ENCODE data around the gene MYOZ1.
A peak's percentile ranks its signal among the peaks of the same experiment; 100 is the strongest.
"Not testable (repeated sequence)": the region's sequence is repeated elsewhere in the genome, so short reads cannot be mapped to it uniquely, and the experiment has no call there.

The MYOZ1 gene

DNA sequence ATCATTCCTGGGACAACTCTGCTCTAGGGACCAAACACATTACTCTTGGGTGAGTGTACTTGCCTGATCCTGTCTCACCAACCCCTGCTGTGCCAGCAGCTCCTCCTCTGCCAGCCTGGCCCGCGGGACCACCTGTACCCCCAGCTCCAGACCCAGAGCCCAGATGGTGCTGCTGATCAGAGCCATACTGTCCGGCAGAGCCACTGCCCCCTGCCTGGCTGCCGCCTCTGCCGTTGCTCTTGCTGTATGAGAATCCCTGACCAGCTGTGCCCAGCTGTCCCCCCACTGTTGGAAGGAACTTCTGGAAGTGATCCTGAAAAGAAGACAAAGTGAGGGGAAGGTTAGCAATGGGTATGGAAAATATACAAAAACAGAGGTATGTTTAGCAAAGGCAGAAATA, 6.9 kb downstream of the MYOZ1 start:
- no peak for DNase-seq
- TF ChIP-seq POLR2A (IDR thresholded peaks at IDR 0.05; ENCODE audit: low read length), result no peak
- no peak for TF ChIP-seq GATA1 (IDR thresholded peaks at IDR 0.05; ENCODE audit: low read depth, low read length)

DNA sequence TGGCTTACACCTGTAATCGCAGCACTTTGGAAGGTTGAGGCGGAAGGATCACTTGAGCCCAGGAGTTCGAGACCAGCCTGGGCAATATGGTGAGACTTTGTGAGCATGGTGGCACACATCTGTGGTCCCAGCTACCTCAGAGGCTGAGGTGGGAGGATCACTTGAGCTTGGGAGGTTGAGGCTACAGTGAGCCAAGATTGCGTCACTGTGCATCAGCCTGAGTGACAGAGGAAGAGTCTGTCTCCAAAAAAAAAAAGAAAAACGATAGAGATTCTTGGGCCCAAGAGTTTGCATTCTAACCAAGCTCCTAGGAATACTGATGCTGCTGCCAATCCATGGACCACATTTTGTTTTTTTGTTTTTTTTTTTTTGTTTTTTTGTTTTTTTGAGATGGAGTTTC, 12.1 kb downstream of the MYOZ1 start:
- TF ChIP-seq GATA1 (IDR thresholded peaks at IDR 0.05; ENCODE audit: low read depth, low read length) (no peak), POLR2A (IDR thresholded peaks at IDR 0.05; ENCODE audit: low read length) (no peak)

DNA sequence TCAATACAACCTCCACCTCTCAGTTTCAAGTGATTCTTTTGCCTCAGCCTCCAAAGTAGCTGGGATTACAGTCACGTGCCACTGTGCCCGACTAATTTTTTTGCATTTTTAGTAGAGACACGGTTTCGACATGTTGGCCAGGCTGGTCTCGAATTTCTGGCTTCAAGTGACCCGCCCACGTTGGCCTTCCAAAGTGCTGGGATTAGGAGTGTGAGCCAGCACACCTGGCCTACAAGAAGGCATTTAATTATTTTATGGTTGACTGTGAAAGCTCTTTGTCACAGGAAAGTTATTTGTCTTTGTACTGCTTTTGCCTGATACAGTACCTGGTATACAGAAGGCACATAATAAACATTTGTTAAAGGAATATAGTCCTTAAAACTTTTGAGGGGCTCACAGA, 12.9 kb downstream of the MYOZ1 start:
- no peak for TF ChIP-seq GATA1 (IDR thresholded peaks at IDR 0.05; ENCODE audit: low read depth, low read length)
- TF ChIP-seq POLR2A (IDR thresholded peaks at IDR 0.05; ENCODE audit: low read length), result no peak
- no peak for DNase-seq

More for the DNA sequence above, 12.1 kb downstream of the MYOZ1 start:
- no peak for DNase-seq

DNA sequence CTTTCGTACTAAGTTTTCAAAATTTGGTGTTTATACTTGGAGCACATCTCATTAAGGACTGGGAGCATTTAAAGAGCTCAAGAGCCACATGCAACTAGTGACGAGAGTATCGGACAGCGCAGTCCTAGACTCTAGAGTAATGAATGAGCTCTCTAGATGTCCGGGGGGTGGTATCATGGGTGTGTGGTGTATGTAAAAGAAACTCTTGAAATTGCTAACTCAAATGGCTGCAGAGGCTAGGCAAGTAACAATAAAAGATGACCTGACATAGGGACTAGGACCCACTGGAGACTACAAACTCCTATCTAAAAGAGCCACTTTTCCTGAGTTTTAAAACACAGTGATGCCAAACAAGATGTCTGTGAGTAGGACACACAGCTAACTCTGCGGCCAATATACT, 14.0 kb downstream of the MYOZ1 start:
- DNase-seq, result no peak
- TF ChIP-seq GATA1 (IDR thresholded peaks at IDR 0.05; ENCODE audit: low read depth, low read length) (no peak), POLR2A (IDR thresholded peaks at IDR 0.05; ENCODE audit: low read length) (no peak)

DNA sequence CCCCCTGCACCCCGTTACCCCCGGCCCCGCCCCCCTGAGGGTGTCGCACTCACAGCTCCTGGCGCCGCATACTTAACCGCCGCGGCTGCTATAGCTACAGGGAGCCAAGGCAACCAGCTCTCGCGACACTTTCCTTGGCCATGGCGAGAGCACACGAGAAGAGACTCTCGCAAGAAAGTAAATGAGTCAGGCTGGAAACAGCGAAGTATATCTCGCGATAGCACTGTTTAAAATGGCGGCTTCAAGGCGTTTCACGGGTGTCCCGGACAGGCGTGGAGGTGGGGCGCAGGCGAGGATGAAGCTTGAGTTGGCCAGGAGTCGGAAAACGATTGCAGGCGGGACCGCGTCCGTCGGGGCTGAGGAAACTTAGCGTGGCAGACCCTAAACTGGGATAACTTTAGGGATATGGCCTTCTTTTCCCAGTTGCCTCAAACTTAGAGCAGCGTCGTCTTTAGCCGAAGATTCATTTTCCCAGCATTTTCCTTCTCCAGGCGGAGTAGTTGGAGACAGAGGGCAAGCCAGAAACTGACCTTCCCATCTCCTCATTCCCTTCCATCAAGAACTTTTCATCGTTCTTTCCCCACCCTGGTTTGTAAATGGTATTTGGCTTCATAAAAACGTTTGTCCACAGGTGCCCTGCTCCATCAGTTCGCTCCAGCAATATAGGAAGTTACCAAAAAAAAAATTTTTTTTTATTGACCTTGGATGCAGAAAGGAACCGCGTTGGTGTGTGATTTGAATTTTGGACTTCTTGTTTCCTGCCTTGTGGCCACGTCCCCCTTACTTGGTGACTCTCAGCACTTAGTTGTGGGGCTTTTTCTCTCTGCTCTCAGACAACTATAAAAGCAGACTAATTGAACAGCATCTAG, 15.2 kb downstream of the MYOZ1 start:
- no peak for TF ChIP-seq GATA1 (IDR thresholded peaks at IDR 0.05; ENCODE audit: low read depth, low read length)
- peak; percentile 92 for TF ChIP-seq POLR2A (IDR thresholded peaks at IDR 0.05; ENCODE audit: low read length)
- DNase-seq, result peak; percentile 98

DNA sequence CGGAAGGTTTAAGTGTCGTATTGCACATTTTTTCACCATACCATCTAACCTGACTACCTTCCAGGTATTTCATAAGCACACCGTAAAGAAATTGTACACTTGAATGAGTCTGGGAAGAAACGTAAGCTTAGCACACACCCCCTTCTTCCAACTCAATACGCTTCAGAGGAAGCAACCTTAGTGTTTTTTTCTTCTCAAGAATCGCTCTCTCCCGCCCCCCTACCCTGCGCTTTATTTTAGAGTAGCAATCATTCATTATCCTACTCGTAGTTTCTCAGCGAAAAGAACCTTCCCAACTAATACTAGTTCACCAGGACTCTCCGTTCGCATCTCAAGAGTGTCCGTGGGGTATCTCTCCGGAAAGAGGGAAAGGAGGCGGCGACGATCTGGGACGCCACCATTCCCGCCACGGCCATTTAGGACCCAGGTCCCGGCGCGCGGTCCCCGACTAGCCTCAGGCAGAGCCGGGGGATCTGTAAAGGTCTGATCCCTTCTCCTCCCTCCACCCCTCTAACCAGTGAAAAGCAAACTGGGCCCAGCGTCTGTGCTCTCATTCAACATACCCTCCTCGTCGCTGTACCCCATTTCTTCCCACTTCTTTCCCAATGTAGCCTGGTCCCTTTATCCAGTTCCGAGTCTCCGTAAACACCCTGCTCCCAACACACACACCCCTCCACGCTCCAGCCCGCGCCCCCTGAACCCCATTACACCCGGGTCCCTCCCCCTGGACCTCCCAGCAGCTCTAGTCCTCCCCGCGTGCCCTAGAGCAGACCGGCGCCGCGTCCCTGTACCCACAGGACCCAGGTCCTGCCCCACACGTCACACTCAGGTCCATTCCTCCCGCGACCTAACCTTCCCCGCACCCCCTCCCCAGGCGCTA, 16.0 kb downstream of the MYOZ1 start:
- DNase-seq, result peak; percentile 66 to 69
- TF ChIP-seq POLR2A (IDR thresholded peaks at IDR 0.05; ENCODE audit: low read length), result no peak
- TF ChIP-seq GATA1 (IDR thresholded peaks at IDR 0.05; ENCODE audit: low read depth, low read length), result no peak

DNA sequence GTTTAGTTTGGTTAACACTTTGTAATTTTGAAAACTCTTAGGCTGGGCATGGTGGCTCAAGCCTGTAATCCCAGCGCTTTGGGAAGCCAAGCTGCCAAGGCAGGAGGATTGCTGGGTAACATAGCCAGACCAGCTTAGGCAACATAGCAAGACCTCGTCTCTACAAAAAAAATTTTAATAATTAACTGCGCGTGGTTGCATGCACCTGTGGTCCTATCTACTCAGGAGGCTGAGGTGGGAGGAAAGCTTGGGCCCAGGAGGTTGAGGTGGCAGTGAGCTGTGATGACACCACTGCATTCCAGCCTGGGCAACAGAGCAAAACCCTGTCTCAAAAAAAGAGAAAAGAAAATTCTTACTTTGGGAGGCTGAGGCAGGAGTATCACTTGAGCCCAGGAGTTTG, 18.2 kb downstream of the MYOZ1 start:
- TF ChIP-seq GATA1 (IDR thresholded peaks at IDR 0.05; ENCODE audit: low read depth, low read length) (no peak), POLR2A (IDR thresholded peaks at IDR 0.05; ENCODE audit: low read length) (no peak)
- no peak for DNase-seq

DNA sequence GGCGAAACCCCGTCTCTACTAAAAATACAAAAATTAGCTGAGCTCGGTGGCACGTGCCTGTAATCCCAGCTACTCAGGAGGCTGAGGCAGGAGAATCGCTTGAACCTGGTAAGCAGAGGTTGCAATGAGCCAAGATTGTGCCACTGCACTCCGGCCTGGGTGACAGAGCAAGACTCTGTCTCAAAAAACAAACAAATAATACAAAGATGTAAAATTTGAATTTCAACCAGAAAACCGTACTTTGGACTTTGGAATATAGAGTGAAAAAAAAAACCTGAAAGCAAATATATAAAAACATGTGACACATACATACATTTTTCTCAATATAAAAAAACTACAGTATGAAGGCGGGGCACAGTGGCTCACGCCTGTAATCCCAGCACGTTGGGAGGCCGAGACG, 20.3 kb downstream of the MYOZ1 start:
- DNase-seq, result not testable (repeated sequence)

DNA sequence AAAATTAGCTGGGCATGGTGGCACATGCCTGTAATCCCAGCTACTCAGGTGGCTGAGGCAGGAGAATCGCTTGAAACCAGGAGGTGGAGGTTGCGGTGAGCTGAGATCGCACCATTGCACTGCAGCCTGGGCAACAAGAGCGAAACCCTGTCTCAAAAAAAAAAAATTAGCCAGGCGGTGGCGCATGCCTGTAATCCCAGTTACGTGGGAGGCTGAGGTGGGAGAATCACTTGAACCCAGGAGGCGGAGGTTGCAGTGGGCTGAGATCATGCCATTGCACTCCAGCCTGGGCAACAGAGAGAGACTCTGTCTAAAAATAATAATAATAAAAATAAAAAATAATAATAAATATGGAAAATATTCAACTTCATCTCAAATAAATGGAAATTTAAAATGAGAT, 24.1 kb downstream of the MYOZ1 start:
- DNase-seq, result not testable (repeated sequence)

DNA sequence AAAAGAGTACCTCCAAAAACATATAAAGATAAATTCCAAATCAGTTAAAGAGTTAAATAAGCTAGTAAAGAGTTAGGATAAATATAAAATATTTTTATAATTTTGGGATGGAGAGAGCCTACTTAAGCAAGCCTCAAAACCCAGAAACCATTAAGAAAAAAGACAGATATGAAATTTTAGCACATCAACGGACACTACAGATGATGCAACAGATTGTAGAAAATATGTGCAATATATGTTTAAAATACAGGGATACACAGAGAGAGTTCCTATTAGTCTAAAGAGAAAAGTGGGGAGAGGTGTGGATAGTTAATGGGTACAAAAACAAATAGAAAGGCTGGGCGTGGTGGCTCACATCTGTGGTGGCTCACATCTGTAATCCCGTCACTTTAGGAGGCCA, 26.6 kb downstream of the MYOZ1 start:
- DNase-seq, result no peak
- no peak for TF ChIP-seq POLR2A (IDR thresholded peaks at IDR 0.05; ENCODE audit: low read length)
- TF ChIP-seq GATA1 (IDR thresholded peaks at IDR 0.05; ENCODE audit: low read depth, low read length), result no peak

DNA sequence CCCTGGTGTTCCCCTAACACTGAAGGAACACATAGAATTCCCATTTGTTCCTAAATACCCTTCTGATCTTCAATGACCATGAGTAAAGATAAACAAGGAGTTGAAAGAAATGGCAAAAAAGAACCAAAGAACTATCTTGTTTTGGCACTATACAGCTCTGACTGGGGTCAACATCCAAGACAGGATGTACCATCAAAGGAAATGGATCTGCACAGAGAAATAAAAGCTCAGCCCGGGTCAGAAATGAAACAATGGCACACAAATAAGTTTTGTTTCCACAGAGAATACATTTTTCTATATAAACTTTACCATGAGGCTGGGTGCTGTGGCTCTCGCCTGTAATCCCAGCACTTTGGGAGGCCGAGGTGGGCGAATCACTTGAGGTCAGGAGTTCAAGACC, 32.2 kb downstream of the MYOZ1 start:
- no peak for DNase-seq
- TF ChIP-seq GATA1 (IDR thresholded peaks at IDR 0.05; ENCODE audit: low read depth, low read length) (no peak), POLR2A (IDR thresholded peaks at IDR 0.05; ENCODE audit: low read length) (no peak)

DNA sequence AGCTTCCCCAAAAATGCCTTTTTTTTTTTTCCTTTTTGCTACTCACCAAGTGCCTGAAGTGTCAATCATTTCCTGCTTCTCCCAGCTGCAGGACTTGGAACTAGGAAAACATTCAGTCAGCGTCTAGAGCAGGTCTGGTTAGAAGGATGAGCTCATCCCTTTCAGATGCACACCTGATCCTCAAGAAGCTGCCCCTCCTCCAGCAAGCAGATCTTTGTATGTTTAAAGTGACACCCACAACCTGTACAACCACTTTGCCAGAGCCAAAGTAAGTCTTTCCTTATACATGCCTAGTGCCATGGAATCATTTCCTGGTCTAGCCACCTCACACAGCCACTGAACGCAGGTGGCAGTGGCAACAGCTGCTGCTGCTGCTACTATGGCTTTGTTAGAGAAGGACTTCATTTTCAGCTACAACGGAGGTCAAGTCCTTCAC, 39.8 kb downstream of the MYOZ1 start:
- DNase-seq, result no peak
- no peak for TF ChIP-seq POLR2A (IDR thresholded peaks at IDR 0.05; ENCODE audit: low read length)
- TF ChIP-seq GATA1 (IDR thresholded peaks at IDR 0.05; ENCODE audit: low read depth, low read length), result no peak

DNA sequence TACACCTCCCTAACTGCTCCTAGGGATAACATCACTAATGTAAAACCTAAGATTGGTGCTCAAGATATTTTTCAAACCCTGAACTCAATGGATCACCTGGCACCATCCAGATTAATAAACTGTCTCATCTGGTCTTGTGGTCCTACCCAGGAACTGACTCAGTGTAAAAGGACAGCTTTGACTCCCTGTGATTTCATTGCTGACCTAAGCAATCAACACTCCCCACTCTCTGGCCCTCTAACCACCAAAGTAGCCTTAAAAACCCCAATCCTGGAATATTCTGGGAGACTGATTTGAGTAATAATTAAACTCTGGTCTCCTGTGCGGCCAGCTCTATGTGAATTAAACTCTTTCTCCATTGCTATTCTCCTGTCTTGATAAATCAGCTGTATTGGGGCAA, 43.9 kb downstream of the MYOZ1 start:
- TF ChIP-seq GATA1 (IDR thresholded peaks at IDR 0.05; ENCODE audit: low read depth, low read length), result no peak
- no peak for TF ChIP-seq POLR2A (IDR thresholded peaks at IDR 0.05; ENCODE audit: low read length)
- no peak for DNase-seq

DNA sequence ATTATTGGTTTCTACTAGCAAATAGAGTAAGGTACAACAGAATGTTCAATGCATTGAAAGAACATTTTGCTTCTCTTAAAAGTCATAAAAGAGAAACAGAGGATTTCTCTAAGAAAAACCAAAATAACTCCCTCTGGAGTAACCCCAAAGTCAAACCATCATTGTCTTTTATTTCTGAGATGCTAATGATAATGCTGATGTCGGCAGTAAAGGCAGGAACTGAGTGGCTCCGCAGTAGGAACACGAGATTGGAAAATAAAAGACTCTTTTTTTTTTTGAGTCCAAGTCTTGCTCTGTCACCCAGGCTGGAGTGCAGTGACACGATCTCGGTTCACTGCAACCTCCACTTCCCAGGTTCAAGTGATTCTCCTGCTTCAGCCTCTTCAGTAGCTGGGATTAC, 47.5 kb downstream of the MYOZ1 start:
- DNase-seq, result no peak
- TF ChIP-seq POLR2A (IDR thresholded peaks at IDR 0.05; ENCODE audit: low read length) (no peak), GATA1 (IDR thresholded peaks at IDR 0.05; ENCODE audit: low read depth, low read length) (no peak)

DNA sequence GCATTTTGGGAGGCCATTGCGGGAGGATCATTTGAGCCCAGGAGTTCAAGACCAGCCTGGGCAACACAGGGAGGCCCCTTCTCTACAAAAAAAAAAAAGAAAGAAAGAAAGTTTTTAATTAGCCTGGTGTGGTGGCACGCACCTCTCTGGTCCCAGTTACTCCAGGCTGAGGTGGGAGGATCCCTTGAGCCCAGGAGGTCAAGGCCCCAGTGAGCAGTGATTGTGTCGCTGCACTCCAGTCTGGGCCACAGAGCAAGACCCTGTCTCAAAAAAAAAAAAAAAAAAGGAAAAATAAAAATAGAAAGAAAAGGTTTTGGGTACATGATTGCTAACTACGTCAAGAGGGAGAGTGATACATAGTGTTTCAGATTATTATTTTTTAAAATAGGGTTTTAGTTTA, 48.2 kb downstream of the MYOZ1 start:
- TF ChIP-seq GATA1 (IDR thresholded peaks at IDR 0.05; ENCODE audit: low read depth, low read length) (no peak), POLR2A (IDR thresholded peaks at IDR 0.05; ENCODE audit: low read length) (no peak)

More for the DNA sequence above, 48.2 kb downstream of the MYOZ1 start:
- DNase-seq, result no peak

All from erythroblast (primary cell).